ENCODE results near the gene GPR65.

GPR65 gene, protein sequence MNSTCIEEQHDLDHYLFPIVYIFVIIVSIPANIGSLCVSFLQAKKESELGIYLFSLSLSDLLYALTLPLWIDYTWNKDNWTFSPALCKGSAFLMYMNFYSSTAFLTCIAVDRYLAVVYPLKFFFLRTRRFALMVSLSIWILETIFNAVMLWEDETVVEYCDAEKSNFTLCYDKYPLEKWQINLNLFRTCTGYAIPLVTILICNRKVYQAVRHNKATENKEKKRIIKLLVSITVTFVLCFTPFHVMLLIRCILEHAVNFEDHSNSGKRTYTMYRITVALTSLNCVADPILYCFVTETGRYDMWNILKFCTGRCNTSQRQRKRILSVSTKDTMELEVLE

DNA sequence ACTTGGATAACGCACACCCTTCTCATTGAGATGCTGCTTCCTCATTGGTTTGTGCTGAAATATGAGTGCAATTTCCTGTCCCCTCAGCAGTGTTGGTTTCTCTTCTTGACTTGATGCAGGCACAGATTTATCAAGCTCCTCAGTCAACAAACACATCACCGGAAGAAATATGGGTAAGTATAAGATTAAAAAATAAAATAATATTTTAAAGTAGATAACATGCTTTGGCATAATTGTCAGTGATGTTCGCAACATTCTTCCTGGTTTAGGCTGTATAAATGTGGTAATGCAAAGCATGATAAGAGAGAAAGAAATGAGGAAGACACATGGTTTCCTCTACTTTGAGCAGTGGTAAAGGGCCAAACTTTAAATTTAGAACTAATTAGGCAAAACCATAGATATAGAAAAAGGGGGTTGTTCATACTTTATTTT, at the start of gene GPR65:
GPR65 (plus strand) TSS at position 86 of the 432 bp plus-strand sequence. CDS start 5,713 bp downstream, outside the sequence.
- no peak for DNase-seq

DNA sequence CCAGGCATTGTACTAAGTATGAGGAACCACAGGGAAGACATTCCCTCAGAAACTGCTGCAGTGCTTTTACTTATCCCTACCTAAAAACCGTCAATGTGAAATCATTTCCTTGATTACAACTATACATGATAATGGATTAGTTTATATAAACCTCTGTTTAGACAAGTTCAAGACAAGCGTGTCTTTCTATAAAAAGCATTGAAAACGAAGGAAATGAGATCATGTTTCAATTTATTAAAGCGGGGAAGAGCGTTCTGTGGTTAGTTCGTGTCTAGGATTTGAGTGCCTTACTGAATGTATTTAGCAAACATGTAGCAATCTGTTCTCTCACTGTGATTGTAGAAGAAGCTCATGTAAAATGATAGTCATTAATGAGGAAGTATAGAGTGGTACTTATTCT, 49.4 kb upstream of the GPR65 start:
- no peak for DNase-seq

DNA sequence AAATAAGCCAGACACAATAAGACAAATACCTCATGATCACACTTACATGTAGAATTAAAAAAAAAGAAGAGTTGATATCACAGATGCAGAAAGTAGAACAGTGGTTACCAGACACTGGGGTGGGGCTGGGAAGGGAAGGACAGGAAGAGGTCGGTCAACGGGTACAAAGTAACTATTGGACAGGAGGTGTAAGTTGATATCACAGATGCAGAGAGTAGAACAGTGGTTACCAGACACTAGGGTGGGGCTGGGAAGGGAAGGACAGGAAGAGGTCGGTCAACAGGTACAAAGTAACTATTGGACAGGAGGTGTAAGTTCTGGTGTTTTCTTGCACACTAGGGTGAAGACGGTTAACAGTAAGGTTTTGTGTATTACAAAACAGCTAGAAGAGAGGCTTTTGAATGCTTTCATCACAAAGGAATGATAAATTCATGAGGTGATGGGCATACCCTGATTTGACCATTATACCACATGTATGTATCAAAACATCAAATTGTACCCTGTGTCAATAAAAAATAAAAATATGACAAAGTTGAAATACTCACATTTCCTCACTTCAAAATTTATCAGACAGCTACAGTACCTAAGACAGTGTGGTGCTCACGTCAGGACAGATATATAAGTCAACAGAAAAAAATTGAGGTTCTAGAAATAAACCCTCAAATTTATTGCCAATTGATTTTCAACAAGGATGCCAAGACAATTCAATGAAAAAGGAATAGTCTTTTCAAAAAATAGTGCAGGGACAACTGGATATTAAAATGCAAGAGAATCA, 44.7 kb upstream of the GPR65 start:
- DNase-seq: no peak

DNA sequence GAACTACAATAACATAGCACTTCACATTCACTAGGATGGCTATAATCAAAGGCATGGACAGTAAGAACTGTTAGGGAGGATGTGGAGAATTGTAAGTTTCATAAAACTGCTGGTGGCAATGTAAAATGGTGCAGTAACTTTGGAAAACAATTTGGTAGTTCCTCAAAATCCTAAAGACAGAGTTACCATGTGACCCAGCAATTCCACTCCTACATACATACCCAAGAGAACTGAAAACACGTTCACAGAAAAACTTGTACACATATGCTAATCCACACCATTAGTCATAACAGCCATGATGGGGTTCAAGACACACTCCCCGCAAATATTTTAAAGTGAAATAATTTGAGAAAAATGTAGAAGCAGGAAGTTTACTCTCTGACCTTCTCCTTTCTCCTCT, 43.7 kb upstream of the GPR65 start:
- no peak for DNase-seq

DNA sequence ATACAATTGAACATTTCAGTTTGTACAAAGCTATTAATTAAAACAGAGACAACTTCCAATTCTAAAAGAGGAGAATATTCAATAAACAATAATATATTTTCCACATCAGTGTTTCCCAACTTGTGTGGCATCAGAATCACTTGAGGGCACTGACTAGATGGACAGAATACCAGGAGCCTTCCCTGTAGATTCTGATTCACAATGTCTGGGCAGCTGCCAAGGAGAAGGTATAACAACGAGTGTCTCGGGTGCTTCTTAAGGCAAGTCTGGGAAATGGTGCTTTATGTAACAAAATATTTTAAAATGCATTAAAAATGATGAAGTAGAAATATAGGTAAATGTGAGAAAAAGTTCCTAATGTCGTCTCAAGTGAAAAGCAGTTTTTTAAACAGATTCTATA, 38.1 kb upstream of the GPR65 start:
- no peak for DNase-seq

DNA sequence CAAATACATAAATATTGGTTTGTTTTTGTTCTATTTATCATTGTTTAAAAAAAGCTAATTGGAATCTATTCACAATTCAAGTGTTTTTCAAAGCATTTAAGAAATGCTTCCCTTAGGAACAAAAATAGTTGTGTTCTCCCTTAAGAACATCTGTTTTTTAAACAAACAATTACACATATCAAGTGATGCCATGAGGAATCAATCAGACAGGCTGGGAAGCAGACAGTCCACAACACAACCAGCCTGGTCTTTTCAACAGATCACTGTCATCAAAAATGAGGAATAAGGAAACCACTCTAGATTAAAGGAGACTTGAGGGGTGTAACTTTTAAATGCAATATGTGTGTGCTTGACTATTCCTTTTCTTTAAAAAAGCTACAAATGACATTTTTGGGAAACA, 37.4 kb upstream of the GPR65 start:
- no peak for DNase-seq

DNA sequence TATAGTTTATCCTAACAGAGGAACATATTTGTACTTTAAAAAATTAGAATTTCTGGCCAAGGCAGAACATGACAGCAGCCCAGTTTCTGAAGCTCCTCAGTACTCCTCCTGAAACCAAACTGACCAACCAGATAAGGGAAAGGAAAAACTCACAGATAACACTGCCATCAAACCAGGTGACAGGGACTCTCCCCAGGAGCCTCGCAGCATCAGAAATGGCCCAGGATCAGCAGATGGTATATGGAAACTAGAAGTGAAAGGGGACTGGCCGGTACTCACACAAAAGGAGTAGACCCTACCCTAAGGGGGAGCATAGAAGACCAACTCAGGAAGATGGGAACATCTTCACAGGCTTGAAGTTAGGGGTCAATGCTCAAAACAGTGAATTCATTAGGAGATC, 33.9 kb upstream of the GPR65 start:
- no peak for DNase-seq

DNA sequence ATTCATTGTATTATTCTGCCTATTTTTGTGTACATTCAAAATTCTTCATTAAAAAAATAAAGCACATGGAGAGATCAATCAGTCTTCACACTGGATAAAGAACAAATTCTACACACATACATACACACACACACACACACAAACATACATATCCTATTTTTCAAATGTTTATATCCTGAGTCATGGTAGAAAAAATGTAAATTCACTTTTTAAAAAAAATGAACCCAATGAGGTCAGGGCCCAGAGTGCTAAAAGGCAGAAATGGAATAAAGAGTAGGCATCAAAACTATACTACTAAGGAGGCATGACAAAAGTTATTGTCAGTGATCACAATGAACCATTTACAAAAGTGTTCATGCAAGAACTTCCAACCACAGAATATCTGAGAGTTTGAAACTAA, 29.3 kb upstream of the GPR65 start:
- DNase-seq: no peak

DNA sequence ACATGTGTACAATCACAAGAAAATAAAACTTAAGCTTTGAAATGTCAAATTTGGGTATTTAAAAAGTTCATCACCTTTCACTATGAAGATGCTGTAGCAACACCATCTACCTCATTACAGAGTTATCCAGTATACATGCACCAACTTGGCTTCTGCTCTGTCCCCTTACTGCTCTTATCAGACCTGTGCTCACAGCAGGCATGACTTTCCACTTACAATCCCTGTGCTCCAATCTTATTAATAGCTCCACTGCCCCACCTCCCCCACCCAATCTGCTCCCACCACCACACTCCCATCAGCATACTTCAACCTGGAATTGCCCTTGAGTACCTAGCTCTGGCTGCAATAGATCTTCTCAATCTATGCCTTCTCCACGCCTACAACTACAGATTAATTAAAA, 25.2 kb upstream of the GPR65 start:
- DNase-seq: no peak

DNA sequence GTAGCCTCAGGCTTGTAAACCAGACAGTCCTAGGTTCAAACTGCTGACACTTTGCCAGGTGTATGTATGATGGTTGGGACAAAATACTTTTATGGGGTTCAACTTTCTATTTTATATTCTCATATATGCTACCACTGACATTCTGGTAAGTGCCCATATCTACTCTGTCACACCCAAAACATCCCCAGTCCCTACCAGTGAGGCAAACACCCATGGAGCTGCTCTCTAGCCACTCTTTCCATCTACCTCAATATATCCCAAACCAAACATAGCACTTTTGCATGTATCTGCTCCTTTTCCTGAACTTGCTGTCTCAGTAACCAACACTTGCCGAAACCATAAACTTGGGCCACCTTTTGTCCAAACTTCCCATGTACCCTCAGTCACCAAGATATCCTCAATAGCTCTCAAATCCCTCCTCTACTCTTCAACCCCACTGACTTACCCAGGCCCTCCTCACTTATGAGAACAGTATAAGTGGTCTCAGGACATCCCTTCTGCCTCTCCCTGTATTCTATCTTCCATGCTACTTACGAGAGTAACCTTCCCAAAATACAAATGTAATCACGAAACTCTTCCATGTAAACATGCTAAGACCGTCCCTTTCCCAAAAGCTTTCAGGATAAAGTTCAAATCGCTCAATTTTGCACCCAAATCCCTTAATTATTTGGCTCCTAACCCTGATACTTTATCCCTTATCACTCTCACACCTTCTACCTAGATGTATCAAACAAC, 15.5 kb upstream of the GPR65 start:
- no peak for DNase-seq

DNA sequence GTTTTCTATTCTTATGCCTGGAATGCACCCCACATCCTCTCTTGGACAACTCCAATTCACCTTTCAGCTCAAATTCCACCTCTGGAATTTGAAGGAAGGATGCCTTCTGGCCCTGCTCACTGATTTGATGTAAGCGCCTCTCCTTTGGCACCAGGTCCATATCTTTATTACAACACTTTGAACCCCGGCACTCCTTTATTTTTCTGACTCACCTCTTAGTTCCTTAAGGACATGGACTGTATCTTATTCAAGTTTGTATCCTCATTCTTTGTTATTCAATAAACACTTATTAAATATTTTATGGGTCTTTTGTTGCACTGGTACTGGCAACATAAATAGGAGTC, 15.0 kb upstream of the GPR65 start:
- DNase-seq: no peak

DNA sequence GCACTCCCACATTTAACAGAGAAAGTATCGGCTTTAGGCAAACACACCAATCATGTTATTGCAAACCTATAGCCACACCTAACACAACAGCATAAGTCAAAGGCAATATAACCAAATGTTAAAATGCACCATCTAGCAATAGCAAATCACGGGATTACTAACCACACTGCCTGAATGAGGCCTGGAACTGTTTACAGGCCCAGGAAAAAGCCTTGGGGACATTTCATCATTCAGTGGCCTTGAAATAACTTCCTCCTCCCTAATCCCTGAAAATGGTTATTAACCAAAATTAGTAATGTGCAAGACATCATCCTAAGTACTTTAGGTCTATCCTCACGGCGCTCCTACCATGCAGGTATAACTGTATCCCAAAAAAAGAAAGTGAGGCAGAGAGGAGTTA, 14.3 kb upstream of the GPR65 start:
- DNase-seq: no peak

DNA sequence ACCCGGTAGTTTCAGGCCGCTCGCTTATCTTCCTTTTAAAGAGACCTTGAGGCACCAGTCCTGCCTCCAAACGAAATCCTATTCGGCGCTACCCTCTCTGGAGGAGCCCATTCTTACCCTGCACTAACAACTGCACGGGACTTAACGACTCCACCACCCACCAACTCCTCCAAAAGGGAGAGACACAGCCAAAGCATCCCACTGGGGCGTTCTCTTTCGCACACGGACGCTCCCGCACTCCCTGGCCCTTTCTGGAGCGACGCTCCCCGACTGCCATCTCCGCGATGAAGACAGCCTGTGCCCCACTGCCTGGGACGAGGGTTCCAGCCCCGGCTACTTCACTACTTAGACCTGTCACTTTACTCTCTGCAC, 12.6 kb upstream of the GPR65 start:
- DNase-seq: no peak

DNA sequence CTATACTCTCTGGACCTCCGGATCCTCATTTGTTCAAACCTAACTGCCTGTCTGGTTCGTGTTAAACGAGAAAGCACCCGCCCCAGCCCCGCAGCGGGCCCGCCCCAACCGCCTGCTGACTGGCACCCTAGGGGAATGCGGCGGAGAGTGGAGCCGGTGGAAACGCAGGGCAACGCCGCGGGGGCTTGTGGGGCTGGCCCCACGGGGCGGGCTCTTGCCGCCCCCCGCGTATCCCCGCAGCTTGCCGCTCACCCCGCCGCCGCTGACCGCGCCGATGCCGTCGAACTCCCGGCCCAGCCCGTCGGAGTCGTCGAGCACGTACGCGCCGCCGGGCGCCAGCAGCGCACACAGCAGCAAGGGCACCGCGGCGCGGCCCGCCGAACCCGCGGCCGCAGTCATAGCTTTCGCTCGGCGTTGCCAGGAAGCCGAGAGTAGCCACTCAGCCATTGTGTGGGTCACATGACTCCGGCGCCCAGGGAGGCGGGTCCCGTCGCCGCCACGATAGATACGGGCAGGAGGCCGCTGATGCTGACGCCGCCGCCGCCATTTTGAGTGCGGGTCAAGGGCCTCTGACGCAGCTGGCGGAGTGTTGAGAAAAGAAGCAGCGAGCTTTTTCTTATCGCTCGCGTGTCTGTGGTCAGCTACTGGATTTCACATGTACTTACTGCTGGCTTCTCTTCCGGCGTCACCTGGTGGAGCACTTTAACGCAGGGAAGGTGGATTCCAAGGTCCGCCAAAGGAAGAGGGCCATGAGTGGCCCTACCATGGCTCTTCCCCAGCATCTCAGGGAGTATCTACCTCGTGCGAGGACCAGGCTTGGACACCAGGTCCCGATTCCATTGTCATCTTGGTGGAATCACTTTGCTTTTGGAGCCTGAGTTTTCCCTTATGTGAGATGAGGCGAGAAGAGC, 12.0 kb upstream of the GPR65 start, which contains the start of gene GALC:
GALC (minus strand) TSS at position 465 of the 911 bp plus-strand sequence; CDS start at position 447, 18 bp downstream.
- DNase-seq: peak; percentile 96

DNA sequence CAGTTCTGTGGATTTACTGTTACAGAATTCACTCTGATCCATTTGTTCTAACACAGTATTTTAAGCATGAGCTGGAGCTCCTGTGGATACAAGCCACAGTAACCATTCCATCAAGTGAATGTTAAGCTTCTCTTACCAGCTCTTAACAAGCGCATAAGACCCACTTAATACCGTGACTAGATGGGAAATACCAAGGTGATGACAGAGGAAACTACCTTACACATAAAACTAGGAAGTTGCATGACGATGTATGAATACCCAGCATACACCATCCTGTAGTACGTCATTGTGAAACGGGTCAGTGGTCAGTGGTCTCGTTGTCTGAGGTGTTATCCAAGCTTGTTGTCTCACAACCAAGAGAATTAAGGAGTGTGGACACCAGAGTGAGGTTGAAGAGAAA, 10.0 kb upstream of the GPR65 start:
- no peak for DNase-seq

DNA sequence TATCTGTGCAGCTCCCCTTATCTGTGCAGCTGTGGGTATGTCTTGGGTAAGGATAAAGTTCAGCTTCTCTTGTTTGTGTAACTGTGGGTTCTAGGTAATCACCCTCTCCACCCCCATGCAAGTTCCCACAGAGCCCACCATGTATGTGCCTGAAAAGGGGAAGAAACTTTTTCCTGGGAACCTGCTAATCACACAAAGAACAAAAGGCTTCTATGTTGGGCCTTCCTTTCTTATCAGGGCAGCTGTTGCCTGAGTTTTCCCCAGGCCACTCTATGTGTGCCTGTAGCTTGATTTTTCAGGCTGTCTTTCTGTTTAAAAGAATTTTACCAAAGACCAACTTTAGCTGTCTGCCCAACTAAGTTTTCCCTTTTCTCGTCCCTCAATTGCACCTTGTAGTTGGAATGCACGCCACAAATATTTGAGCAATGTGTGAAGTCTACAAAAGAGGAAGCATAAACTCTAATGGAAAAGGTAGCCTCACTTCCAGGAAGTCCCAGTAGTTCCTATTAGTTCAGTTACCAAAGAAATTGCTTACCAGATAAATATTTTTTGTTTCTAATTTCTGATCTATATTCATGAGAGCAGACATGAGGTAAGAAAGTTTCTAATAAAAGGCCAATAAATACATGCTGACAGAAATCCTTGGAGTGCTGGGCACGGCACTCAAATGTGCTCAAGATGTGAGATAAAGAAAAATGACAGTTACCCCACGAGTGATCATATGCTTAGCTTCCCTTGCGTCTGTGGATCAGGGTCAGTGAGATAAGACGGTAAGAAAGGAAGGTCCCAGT, 9.2 kb upstream of the GPR65 start:
- no peak for DNase-seq

DNA sequence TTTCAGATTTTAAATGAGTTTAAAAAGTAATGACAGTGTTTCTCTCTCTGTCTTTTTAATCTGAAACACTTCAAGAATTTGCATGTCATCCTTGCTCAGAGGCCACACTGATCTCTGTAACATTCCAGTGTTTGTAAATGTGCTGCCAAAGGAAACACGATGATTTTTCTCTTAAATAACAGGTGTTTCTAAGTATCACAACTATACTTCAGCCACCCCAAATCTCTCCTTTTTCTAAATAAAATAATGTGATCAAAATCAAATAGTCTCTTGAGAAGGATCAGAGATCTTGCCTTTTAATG, 8.7 kb upstream of the GPR65 start:
- no peak for DNase-seq

DNA sequence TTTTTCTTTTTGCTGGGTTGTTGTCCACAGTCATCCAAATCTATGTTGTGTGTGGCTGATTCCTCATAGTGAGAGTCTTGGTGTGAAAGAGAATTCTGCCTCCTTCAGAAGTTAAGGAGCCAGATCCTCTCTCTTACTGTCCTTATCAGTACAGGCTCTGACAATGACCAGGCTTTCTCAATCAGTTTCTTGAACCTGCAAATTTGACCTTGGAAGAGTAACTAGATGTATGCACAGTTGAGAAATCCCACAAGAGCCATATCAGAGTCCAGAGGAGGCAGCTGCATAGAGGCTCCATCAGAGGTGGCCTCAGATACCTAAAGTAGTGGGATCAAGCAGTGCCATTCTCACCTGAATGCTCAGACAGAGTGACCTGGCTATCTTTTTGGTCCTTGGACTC, 6.5 kb upstream of the GPR65 start:
- DNase-seq: no peak

DNA sequence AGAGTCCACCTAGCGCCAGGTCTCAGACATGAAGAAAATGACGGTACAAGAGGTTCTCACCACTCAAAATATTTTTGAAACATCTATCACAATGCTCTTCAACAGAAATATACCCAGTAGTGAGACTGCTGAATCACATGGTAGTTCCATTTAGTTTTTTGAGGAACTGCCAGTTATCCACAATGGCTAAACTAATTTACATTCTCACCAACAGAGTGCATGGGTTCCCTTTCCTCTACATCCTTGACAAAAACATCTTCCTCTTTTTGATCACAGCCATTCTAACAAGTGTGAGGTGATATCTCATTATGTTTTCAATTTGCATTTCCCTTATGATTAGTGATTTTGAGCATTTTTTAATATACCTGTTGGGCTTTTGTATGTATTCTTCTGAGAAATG, 5.7 kb upstream of the GPR65 start:
- DNase-seq: no peak

DNA sequence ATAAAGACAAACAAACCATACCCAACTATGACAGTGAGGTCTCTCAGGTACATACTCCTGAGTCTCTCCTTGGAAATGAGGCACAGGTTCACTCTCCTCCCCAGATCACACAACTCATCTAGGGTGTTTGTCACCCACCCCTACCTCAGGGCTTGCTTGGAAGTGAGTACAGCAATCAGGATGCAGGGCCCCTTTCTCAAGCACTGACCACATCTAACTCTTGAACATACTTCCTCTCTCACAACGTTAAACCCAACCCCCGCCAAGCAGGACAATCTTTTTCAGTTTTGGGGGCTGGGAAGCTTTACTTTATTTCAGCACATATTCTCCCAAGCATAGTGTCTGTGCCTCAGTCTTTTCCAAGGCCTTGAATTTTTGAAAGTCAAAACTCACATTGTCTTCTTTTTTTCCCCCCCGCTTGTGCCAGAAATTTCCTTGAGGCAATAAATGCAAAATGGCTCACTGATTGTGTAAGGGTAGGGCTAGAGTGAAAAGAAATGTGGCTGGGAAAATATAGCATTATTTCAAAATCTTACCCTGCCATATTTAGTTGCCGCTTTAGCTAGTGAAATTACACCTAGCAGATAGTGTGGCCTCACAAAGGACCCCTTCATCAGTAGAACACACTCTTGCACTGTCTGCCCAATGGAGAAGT, 2.4 kb upstream of the GPR65 start:
- no peak for DNase-seq

DNA sequence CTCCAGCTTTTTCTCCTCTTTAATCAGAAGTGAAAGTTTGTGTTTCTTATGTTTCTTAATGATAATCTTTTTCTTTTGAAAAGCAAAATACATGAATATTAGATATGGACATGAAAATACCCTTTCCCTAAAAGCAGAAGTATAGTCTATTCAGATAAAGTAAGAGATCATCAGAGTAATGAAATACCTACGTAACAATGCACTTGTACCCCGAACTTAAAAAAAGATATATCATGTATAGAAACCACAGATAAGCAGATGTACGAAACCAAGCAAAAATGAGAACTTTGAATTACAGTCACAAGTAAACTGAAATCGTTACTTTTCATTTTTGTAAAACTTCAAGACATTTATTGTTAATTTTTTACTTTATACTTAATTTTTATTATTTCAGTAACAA, 1.5 kb upstream of the GPR65 start:
- DNase-seq: no peak

Data from NCI-H2107 (cell line).